Measurements from ENCODE around the gene KDM5B. TPM values are rescaled to one million over a fixed set of nuclear protein-coding genes. Genes with fewer than 3 reads are reported as not detected.

KDM5B gene
- total and polyA plus RNA-seq, 9 of the 15 experiments (the other 6 are each of a cell fraction or from before 2014, with no cell fraction given) = 15.4 to 90.6 (median 57.1) TPM

DNA sequence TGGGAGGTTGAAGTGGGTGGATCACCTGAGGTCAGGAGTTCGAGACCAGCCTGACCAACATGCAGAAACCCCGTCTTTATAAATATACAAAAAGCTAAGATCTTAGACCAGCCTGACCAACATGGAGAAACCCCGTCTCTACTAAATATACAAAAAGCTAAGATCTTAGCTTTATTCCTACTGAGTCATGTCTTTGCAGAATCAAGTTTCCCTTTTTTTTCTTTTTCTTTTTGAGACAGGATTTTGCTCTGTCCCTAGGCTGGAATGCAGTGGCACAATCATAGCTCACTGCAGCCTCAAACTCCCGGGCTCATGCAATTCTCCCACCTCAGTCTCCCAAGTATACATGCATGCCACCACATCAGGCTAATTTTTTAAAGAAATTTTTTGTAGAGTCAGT lies 21.4 kb downstream of the KDM5B start:
- H2AFZ ChIP-seq (ENCODE audit: low read depth, low read length) = no peak overlapping the region
- no peak overlapping the region for H3K27ac ChIP-seq (ENCODE audit: extremely low read depth, low read depth, low read length)
- no peak overlapping the region for H3K4me3 ChIP-seq
- no peaks in the 10 kb centered on the region for H3K9me3 ChIP-seq (replicated peaks; ENCODE audit: control insufficient read depth, insufficient read depth, low read depth, low read length)
- ATAC-seq (no peak), DNase-seq (ENCODE audit: extremely low read depth in 1 of 4, low spot score in 3 of 4) (no peak), FAIRE-seq (no peak)
- CTCF ChIA-PET (ENCODE audit: low intra/inter-chr PET ratio) = interaction anchor here (0.7 kb wide), 1 partner anchor 200 kb away, joined by 3 read pairs; no protein-coding TSS in a partner anchor
- BruUV-seq (replicated peaks) = no TSS peak
- H3K4me1 ChIP-seq (replicated peaks in 1 of 2; ENCODE audit: control insufficient read depth in 2 of 2, insufficient read depth in 2 of 2, low read length in 2 of 2) = peaks cover 0 to 3% of the 10 kb centered on the region in 2 experiments; a peak in 1 of 5 replicates
- peaks cover 89% of the 10 kb centered on the region for H3K79me2 ChIP-seq (ENCODE audit: control insufficient read depth, insufficient read depth, low read length)
- POLR2A ChIA-PET = interaction anchor here (1.0 to 2.2 kb wide), 2 partner anchors 9 to 12 kb away, joined by 4 to 7 read pairs; no protein-coding TSS in a partner anchor
- H4K20me1 ChIP-seq (replicated peaks; ENCODE audit: control insufficient read depth, insufficient read depth, low read length) = peaks cover 4% of the 10 kb centered on the region; the same call in 1 of the 2 replicates
- no peaks in the 10 kb centered on the region for H3K9me1 ChIP-seq (ENCODE audit: control insufficient read depth, insufficient read depth, low read length)
- no peaks in the 10 kb centered on the region for H3K36me3 ChIP-seq (ENCODE audit: control insufficient read depth, insufficient read depth, low read length)
- TF ChIP-seq SPI1 (IDR thresholded peaks at IDR 0.05; ENCODE audit: borderline replicate concordance, low read depth, low read length) (no peak), TRIM28 (IDR thresholded peaks at IDR 0.05) (no peak), ZNF232 (CRISPR knock-in tag; IDR thresholded peaks at IDR 0.05) (no peak), BHLHE40 (IDR thresholded peaks at IDR 0.05; ENCODE audit: low read length) (no peak), CBX2 (IDR thresholded peaks at IDR 0.05; ENCODE audit: insufficient read depth, low read length, poor library complexity, severe bottlenecking) (no peak), ZKSCAN1 (IDR thresholded peaks at IDR 0.05; ENCODE audit: low read depth, low read length) (no peak), ZNF583 (CRISPR knock-in tag; IDR thresholded peaks at IDR 0.05) (no peak), KAT7 (CRISPR knock-in tag; IDR thresholded peaks at IDR 0.05; ENCODE audit: borderline replicate concordance) (no peak)
- TF ChIP-seq, protein P1, sequence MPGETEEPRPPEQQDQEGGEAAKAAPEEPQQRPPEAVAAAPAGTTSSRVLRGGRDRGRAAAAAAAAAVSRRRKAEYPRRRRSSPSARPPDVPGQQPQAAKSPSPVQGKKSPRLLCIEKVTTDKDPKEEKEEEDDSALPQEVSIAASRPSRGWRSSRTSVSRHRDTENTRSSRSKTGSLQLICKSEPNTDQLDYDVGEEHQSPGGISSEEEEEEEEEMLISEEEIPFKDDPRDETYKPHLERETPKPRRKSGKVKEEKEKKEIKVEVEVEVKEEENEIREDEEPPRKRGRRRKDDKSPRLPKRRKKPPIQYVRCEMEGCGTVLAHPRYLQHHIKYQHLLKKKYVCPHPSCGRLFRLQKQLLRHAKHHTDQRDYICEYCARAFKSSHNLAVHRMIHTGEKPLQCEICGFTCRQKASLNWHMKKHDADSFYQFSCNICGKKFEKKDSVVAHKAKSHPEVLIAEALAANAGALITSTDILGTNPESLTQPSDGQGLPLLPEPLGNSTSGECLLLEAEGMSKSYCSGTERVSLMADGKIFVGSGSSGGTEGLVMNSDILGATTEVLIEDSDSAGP (CRISPR knock-in tag; IDR thresholded peaks at IDR 0.05) = no peak
- TF ChIP-seq, protein P2, sequence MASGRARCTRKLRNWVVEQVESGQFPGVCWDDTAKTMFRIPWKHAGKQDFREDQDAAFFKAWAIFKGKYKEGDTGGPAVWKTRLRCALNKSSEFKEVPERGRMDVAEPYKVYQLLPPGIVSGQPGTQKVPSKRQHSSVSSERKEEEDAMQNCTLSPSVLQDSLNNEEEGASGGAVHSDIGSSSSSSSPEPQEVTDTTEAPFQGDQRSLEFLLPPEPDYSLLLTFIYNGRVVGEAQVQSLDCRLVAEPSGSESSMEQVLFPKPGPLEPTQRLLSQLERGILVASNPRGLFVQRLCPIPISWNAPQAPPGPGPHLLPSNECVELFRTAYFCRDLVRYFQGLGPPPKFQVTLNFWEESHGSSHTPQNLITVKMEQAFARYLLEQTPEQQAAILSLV (tag; IDR thresholded peaks at IDR 0.05) = no peak
- H3K4me2 ChIP-seq (ENCODE audit: insufficient read depth, low read length) = no peak overlapping the region
- in situ Hi-C loops (cut with MboI) (no loop called here), intact Hi-C loops (cut with micrococcal nuclease) (no loop called here)
- no peaks in the 10 kb centered on the region for H3K27me3 ChIP-seq (ENCODE audit: control insufficient read depth in 2 of 2, insufficient read depth in 2 of 2, low read length in 2 of 2)
- WGBS (ENCODE audit: insufficient coverage, low coverage, missing lambda C conversion rate) = 61% methylated on average over 4 of the region's 4 CpGs
- H3K9ac ChIP-seq (ENCODE audit: insufficient read depth in 1 of 2, low read depth in 2 of 2, low read length in 2 of 2) = no peak overlapping the region

Data from K562 (cell line).